ENCODE measurements around the gene SLC30A9. TPM values are rescaled to one million over a fixed set of nuclear protein-coding genes. Genes with fewer than 3 reads are reported as not detected.

The SLC30A9 gene
- 10 to 100 TPM; 42.1 to 47.4 TPM for total RNA-seq
- long read RNA-seq, donor 1, full-length matches to known transcripts: 19 of 28 reads
- long read RNA-seq, donor 1, partial matches to known transcripts: 1 of 28 reads
- long read RNA-seq, donor 1, other reads (novel, unspliced or antisense): 8 of 28 reads
- long read RNA-seq, donor 2, full-length matches to known transcripts: 9 of 33 reads
- long read RNA-seq, donor 2, partial matches to known transcripts: 15 of 33 reads
- long read RNA-seq, donor 2, other reads (novel, unspliced or antisense): 9 of 33 reads

GRCh38 chr4:41990365-41991111, at the start of gene SLC30A9:
Gene SLC30A9, plus strand, starts transcription at chr4:41990530. Its CDS starts 122 bp downstream, at chr4:41990652.
- intact Hi-C loops (cut with DNase I): no loop called here
- peak; percentile 98 for DNase-seq (ENCODE audit: low spot score)

- no peak for DNase-seq (ENCODE audit: low spot score)
- intact Hi-C loops (cut with DNase I): no loop called here
Observed at GRCh38 chr4:41940834-41941233, 49.5 kb upstream of the SLC30A9 start.

- DNase-seq (ENCODE audit: low spot score): no peak
- intact Hi-C loops (cut with DNase I): no loop called here
Observed at GRCh38 chr4:41943506-41943905, 46.8 kb upstream of the SLC30A9 start.

- intact Hi-C loops (cut with DNase I): no loop called here
- DNase-seq (ENCODE audit: low spot score): no peak
Observed at GRCh38 chr4:41944089-41944488, 46.2 kb upstream of the SLC30A9 start.

- intact Hi-C loops (cut with DNase I): no loop called here
- no peak for DNase-seq (ENCODE audit: low spot score)
Observed at GRCh38 chr4:41949531-41949930, 40.8 kb upstream of the SLC30A9 start.

- DNase-seq (ENCODE audit: low spot score): no peak
- intact Hi-C loops (cut with DNase I): no loop called here
Observed at GRCh38 chr4:41957634-41958033, 32.7 kb upstream of the SLC30A9 start.

GRCh38 chr4:41963105-41963504, 27.2 kb upstream of the SLC30A9 start:
- intact Hi-C loops (cut with DNase I): loop anchor here in 1 of 2 donors (10.0 kb wide), 1 partner anchor 942 kb away; no protein-coding TSS in a partner anchor
- no peak for DNase-seq (ENCODE audit: low spot score)

GRCh38 chr4:41964401-41964800, 25.9 kb upstream of the SLC30A9 start:
- intact Hi-C loops (cut with DNase I): loop anchor here in 1 of 2 donors (10.0 kb wide), 1 partner anchor 940 kb away; no protein-coding TSS in a partner anchor
- DNase-seq (ENCODE audit: low spot score): no peak

- DNase-seq (ENCODE audit: low spot score): no peak
- intact Hi-C loops (cut with DNase I): loop anchor here in 1 of 2 donors (10.0 kb wide), 1 partner anchor 937 kb away; no protein-coding TSS in a partner anchor
Observed at GRCh38 chr4:41967392-41967791, 22.9 kb upstream of the SLC30A9 start.

- intact Hi-C loops (cut with DNase I): loop anchor here in 1 of 2 donors (10.0 kb wide), 1 partner anchor 935 kb away; no protein-coding TSS in a partner anchor
- DNase-seq (ENCODE audit: low spot score): no peak
Observed at GRCh38 chr4:41969671-41970070, 20.7 kb upstream of the SLC30A9 start.

GRCh38 chr4:41975341-41975740, 15.0 kb upstream of the SLC30A9 start:
- intact Hi-C loops (cut with DNase I): no loop called here
- DNase-seq (ENCODE audit: low spot score): no peak

GRCh38 chr4:41976775-41977516, 13.4 kb upstream of the SLC30A9 start:
- intact Hi-C loops (cut with DNase I): no loop called here
- no peak for DNase-seq (ENCODE audit: low spot score)

- no peak for DNase-seq (ENCODE audit: low spot score)
- intact Hi-C loops (cut with DNase I): no loop called here
Observed at GRCh38 chr4:41977709-41978108, 12.6 kb upstream of the SLC30A9 start.

GRCh38 chr4:41981456-41981855, 8.9 kb upstream of the SLC30A9 start, which contains the start of gene DCAF4L1:
Gene DCAF4L1, plus strand, starts transcription at chr4:41981756. Its CDS starts 37 bp downstream, at chr4:41981793.
- intact Hi-C loops (cut with DNase I): no loop called here
- no peak for DNase-seq (ENCODE audit: low spot score)

GRCh38 chr4:41982716-41983115, 7.6 kb upstream of the SLC30A9 start:
- intact Hi-C loops (cut with DNase I): no loop called here
- DNase-seq (ENCODE audit: low spot score): no peak

GRCh38 chr4:41985151-41985550, 5.2 kb upstream of the SLC30A9 start:
- no peak for DNase-seq (ENCODE audit: low spot score)
- intact Hi-C loops (cut with DNase I): no loop called here

- no peak for DNase-seq (ENCODE audit: low spot score)
- intact Hi-C loops (cut with DNase I): no loop called here
Observed at GRCh38 chr4:41989994-41990364, 351 bp upstream of the SLC30A9 start.

- intact Hi-C loops (cut with DNase I): no loop called here
- DNase-seq (ENCODE audit: low spot score): no peak
Observed at GRCh38 chr4:41991916-41992767, 1.8 kb downstream of the SLC30A9 start.
